HK-2 (cell line): Measurements from ENCODE around the gene CFAP45.

Experiments
- DNase-seq: peaks from one replicate; pipeline ENCODE4 v3.0.0-alpha.2; 2018; ENCODE audit not compliant: unreplicated experiment

The CFAP45 gene

GRCh38 chr1:159936273-159936904, 36.4 kb upstream of the CFAP45 start:
- peak; percentile 88 for DNase-seq

- DNase-seq, result no peak
Measured at GRCh38 chr1:159935719-159936272, 35.8 kb upstream of the CFAP45 start.

GRCh38 chr1:159935305-159935704, 35.3 kb upstream of the CFAP45 start:
- DNase-seq, result no peak

- DNase-seq, result no peak
Measured at GRCh38 chr1:159934136-159935039, 34.4 kb upstream of the CFAP45 start.

GRCh38 chr1:159933347-159933746, 33.4 kb upstream of the CFAP45 start:
- DNase-seq, result no peak

- no peak for DNase-seq
Measured at GRCh38 chr1:159932296-159933285, 32.6 kb upstream of the CFAP45 start.

- no peak for DNase-seq
Measured at GRCh38 chr1:159931795-159932173, 31.8 kb upstream of the CFAP45 start.

- DNase-seq, result no peak
Measured at GRCh38 chr1:159931101-159931794, 31.3 kb upstream of the CFAP45 start.

- no peak for DNase-seq
Measured at GRCh38 chr1:159930634-159931033, 30.7 kb upstream of the CFAP45 start.

GRCh38 chr1:159930216-159930615, 30.3 kb upstream of the CFAP45 start:
- DNase-seq, result no peak

- DNase-seq, result no peak
Measured at GRCh38 chr1:159929155-159930051, 29.4 kb upstream of the CFAP45 start.

GRCh38 chr1:159928491-159929050, 28.6 kb upstream of the CFAP45 start:
- DNase-seq, result no peak

- DNase-seq, result no peak
Measured at GRCh38 chr1:159927849-159928431, 28.0 kb upstream of the CFAP45 start.

- DNase-seq, result no peak
Measured at GRCh38 chr1:159927211-159927848, 27.4 kb upstream of the CFAP45 start.

GRCh38 chr1:159925719-159926078, 25.7 kb upstream of the CFAP45 start:
- peak; percentile 60 for DNase-seq

GRCh38 chr1:159924791-159925718, 25.1 kb upstream of the CFAP45 start, which contains the start of gene TAGLN2:
TAGLN2 (minus strand) TSS chr1:159925507; CDS start chr1:159920509, 4,998 bp downstream.
- peak; percentile 92 for DNase-seq

- peak; percentile 96 for DNase-seq
Measured at GRCh38 chr1:159924025-159924790, 24.2 kb upstream of the CFAP45 start.
